22Rv1 (cell line): ENCODE data around the gene KIAA0232.

Source experiments
- ZFX ChIP-seq: fragments of 450-650 bp; IDR thresholded peaks from 2 replicates; pipeline ENCODE4 v1.6.1; 2017; ENCODE audit warnings: antibody characterized with exemption, borderline replicate concordance
- TF ChIP-seq, protein P1 (sequence below): fragments of 450-650 bp; IDR thresholded peaks from 2 replicates; pipeline ENCODE4 v1.5.1; 2017; ENCODE audit warnings: mild to moderate bottlenecking

DNA sequence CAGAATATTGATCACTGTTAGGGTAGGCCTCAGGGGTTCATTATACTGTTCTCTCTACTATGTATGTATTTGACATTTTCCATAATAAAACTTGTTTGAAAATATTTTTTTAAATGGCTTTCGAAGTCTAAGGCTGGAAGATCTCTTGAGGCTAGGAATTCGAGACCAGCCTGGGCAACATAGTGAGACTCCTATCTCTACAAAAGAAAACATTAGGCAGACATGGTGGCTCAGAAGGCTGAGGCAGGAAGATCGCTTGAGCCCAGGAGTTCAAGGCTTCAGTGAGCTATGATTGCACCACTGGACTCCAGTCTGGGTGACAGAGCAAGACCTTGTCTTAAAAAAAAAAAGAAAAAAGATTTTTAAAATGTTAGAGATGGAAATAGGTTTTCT lies 111.6 kb downstream of the KIAA0232 start:
- TF ChIP-seq, protein P1, sequence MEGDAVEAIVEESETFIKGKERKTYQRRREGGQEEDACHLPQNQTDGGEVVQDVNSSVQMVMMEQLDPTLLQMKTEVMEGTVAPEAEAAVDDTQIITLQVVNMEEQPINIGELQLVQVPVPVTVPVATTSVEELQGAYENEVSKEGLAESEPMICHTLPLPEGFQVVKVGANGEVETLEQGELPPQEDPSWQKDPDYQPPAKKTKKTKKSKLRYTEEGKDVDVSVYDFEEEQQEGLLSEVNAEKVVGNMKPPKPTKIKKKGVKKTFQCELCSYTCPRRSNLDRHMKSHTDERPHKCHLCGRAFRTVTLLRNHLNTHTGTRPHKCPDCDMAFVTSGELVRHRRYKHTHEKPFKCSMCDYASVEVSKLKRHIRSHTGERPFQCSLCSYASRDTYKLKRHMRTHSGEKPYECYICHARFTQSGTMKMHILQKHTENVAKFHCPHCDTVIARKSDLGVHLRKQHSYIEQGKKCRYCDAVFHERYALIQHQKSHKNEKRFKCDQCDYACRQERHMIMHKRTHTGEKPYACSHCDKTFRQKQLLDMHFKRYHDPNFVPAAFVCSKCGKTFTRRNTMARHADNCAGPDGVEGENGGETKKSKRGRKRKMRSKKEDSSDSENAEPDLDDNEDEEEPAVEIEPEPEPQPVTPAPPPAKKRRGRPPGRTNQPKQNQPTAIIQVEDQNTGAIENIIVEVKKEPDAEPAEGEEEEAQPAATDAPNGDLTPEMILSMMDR, result no peak
- TF ChIP-seq ZFX, result no peak
